K562 (cell line): ENCODE measurements around the gene PPARG. TPM values are rescaled to one million over a fixed set of nuclear protein-coding genes. Genes with fewer than 3 reads are reported as not detected.

Source experiments
- ATAC-seq: fragments of 200-7000 bp; cut with Tn5 transposase; 3 replicates; pipeline ENCODE4 v1.9.1; 2020; ENCODE audit warnings: moderate library complexity
- BruUV-seq: library from RNA; stranded (reverse); fragments of 400-500 nt; replicated peaks from 2 replicates; lab custom pipeline; 2021; lab: Mats Ljungman, UMichigan
- CTCF ChIA-PET: fragments of 300-600 bp; formaldehyde crosslinking; extraction: SDS; loops from one replicate; lab custom pipeline; 2021; ENCODE audit warnings: low intra/inter-chr PET ratio; lab: Yijun Ruan, JAX
- POLR2A ChIA-PET: fragments of 300-600, 350-650 bp; sonication (Branson Sonifier 250); formaldehyde crosslinking; extraction: SDS; loops from one replicate; lab custom pipeline; 2021; ENCODE audit warnings: antibody characterized with exemption, inconsistent platforms; lab: Yijun Ruan, JAX
- DNase-seq, 4 experiments: peaks; one replicate each; pipeline versions ENCODE4 v3.0.0 to v3.0.0-alpha.2; 2011 to 2018; ENCODE audit warnings: low spot score in 3 of 4, mixed read lengths in 3 of 4; ENCODE audit errors: extremely low read depth in 1 of 4
- FAIRE-seq: peaks from 2 replicates; lab custom pipeline; 2011; peaks lifted over from hg19 to GRCh38; lab: Jason Lieb, UNC
- H2AFZ ChIP-seq: 2 replicates; pipeline ENCODE4 v1.6.0; 2011; ENCODE audit warnings: low read depth, low read length, control low read depth, inconsistent platforms
- H3K27ac ChIP-seq: fragments of 200-600 bp; 3 replicates; pipeline ENCODE4 v1.8.0; 2011; ENCODE audit warnings: low read depth, mild to moderate bottlenecking, control low read depth, inconsistent platforms, low read length, moderate library complexity, mixed read lengths; ENCODE audit errors: extremely low read depth
- H3K27me3 ChIP-seq, 2 experiments: fragments of 300-600 bp in 1 of 2; 2 replicates in 1 of 2; 3 replicates in 1 of 2; pipeline versions ENCODE4 v1.6.0 to v1.8.0; 2011; ENCODE audit warnings: inconsistent platforms in 2 of 2, low read length in 2 of 2, mild to moderate bottlenecking in 1 of 2, mixed read lengths in 1 of 2, moderate library complexity in 1 of 2; ENCODE audit not compliant: control insufficient read depth in 2 of 2, insufficient read depth in 2 of 2
- H3K36me3 ChIP-seq: fragments of 300-600 bp; 3 replicates; pipeline ENCODE4 v1.8.0; 2011; ENCODE audit warnings: mild to moderate bottlenecking, low read length, inconsistent platforms; ENCODE audit not compliant: control insufficient read depth, insufficient read depth
- H3K4me1 ChIP-seq, 2 experiments: fragments of 200-600 bp in 1 of 2; replicated peaks in 1 of 2; 2 replicates in 1 of 2; 3 replicates in 1 of 2; pipeline versions ENCODE4 v1.5.1 to v1.8.0; 2011; ENCODE audit warnings: inconsistent platforms in 2 of 2, low read length in 2 of 2, mild to moderate bottlenecking in 1 of 2, mixed read lengths in 1 of 2, moderate library complexity in 1 of 2; ENCODE audit not compliant: control insufficient read depth in 2 of 2, insufficient read depth in 2 of 2
- H3K4me2 ChIP-seq: 2 replicates; pipeline ENCODE4 v1.6.1; 2011; ENCODE audit warnings: low read length, control low read depth, inconsistent platforms, mixed read lengths; ENCODE audit not compliant: insufficient read depth
- H3K4me3 ChIP-seq: fragments of 200-600 bp; sonication (generic), shearing (Covaris generic); 2 replicates; pipeline ENCODE4 v1.5.1; 2016; ENCODE audit warnings: control low read depth, inconsistent platforms
- H3K79me2 ChIP-seq: fragments of 200-600 bp; 3 replicates; pipeline ENCODE4 v1.8.0; 2011; ENCODE audit warnings: low read length, inconsistent platforms; ENCODE audit not compliant: control insufficient read depth, insufficient read depth
- H3K9ac ChIP-seq, 2 experiments: 2 replicates each; pipeline versions ENCODE4 v1.6.0 to v1.6.1; 2011; ENCODE audit warnings: low read depth in 2 of 2, low read length in 2 of 2, control low read depth in 1 of 2, inconsistent platforms in 1 of 2, mild to moderate bottlenecking in 1 of 2, mixed read lengths in 1 of 2; ENCODE audit not compliant: insufficient read depth in 1 of 2
- H3K9me1 ChIP-seq: one replicate; pipeline ENCODE4 v1.6.0; 2011; ENCODE audit warnings: inconsistent platforms, mild to moderate bottlenecking, low read length, moderate library complexity; ENCODE audit not compliant: control insufficient read depth, insufficient read depth
- H3K9me3 ChIP-seq: replicated peaks from 2 replicates; pipeline ENCODE4 v1.5.1; 2011; ENCODE audit warnings: low read depth, low read length, inconsistent platforms; ENCODE audit not compliant: control insufficient read depth, insufficient read depth
- H4K20me1 ChIP-seq: replicated peaks from 2 replicates; pipeline ENCODE4 v1.6.1; 2011; ENCODE audit warnings: low read length, inconsistent platforms, mixed read lengths; ENCODE audit not compliant: control insufficient read depth, insufficient read depth
- GATAD2A ChIP-seq: fragments of 450-650 bp; IDR thresholded peaks from 2 replicates; pipeline ENCODE4 v1.6.1; 2017
- HNRNPH1 ChIP-seq: fragments of 200-400 bp; formaldehyde crosslinking; optimal IDR thresholded peaks from 2 replicates; pipeline ENCODE3; 2017; ENCODE audit warnings: low read depth, mild to moderate bottlenecking, low read length, moderate library complexity
- ILF3 ChIP-seq: fragments of 450-650 bp; IDR thresholded peaks from 2 replicates; pipeline ENCODE4 v1.6.1; 2018; ENCODE audit warnings: antibody characterized with exemption, mild to moderate bottlenecking, moderate library complexity, borderline replicate concordance
- NCOA6 ChIP-seq: fragments of 450-650 bp; IDR thresholded peaks from 2 replicates; pipeline ENCODE4 v1.6.1; 2017; ENCODE audit warnings: mild to moderate bottlenecking
- ZC3H8 ChIP-seq: fragments of 450-650 bp; IDR thresholded peaks from 2 replicates; pipeline ENCODE4 v1.6.1; 2017
- ZNF347 ChIP-seq: fragments of 450-650 bp; formaldehyde crosslinking; IDR thresholded peaks from 2 replicates; pipeline ENCODE4 v1.4.0; 2020; ENCODE audit warnings: low read depth, mild to moderate bottlenecking, moderate library complexity
- ZNF586 ChIP-seq: fragments of 450-650 bp; formaldehyde crosslinking; conservative IDR thresholded peaks from 2 replicates; pipeline ENCODE4 v1.4.0; 2020; ENCODE audit warnings: mild to moderate bottlenecking, moderate library complexity
- in situ Hi-C: fragments of 300-500 bp; cut with MboI; formaldehyde crosslinking; loops from 4 replicates; pipeline ENCODE4 v1.15.0; 2018; ENCODE audit warnings: inconsistent platforms, mixed read lengths
- intact Hi-C: fragments of 100-400 bp; cut with micrococcal nuclease; formaldehyde crosslinking; loops from 2 replicates; pipeline ENCODE4 v1.14.2; 2022
- polyA plus RNA-seq, 8 experiments: library from polyadenylated mRNA; depleted of rRNA in 4 of 8; stranded (reverse) in 5 of 8; unstranded in 3 of 8; fragments of >200 nt; fragmentation: Nextera tagmentation in 2 of 8; fragmentation: Illumina TruSeq in 1 of 8; extraction: Ambion mirVana in 2 of 8; extraction: Trizol in 1 of 8; gene quantifications; 2 replicates each; pipeline versions ENCODE4 v1.2.1 to v1.2.3, GENCODE V29; 2011 to 2014; ENCODE audit warnings: inconsistent platforms in 1 of 8, missing spikeins in 1 of 8
- total RNA-seq, 7 experiments: library from RNA; depleted of rRNA in 6 of 7; stranded (reverse); fragments of >200 nt in 6 of 7; fragmentation: Illumina TruSeq in 2 of 7; extraction: Trizol in 2 of 7; gene quantifications; 2 replicates each; pipeline versions ENCODE4 v1.2.1 to v1.2.3, GENCODE V29; 2011 to 2021; ENCODE audit warnings: low replicate concordance in 1 of 7
- TF ChIP-seq, protein P1 (sequence below), 2 experiments: IDR thresholded peaks; 2 replicates each; pipeline ENCODE4 v1.6.1; 2012; ENCODE audit warnings: improper control_type of control experiment in 2 of 2, low read depth in 2 of 2, low read length in 2 of 2, borderline replicate concordance in 1 of 2

PPARG gene
- total and polyA plus RNA-seq, 9 of the 15 experiments (the other 6 are each of a cell fraction or from before 2014, with no cell fraction given): not detected

DNA sequence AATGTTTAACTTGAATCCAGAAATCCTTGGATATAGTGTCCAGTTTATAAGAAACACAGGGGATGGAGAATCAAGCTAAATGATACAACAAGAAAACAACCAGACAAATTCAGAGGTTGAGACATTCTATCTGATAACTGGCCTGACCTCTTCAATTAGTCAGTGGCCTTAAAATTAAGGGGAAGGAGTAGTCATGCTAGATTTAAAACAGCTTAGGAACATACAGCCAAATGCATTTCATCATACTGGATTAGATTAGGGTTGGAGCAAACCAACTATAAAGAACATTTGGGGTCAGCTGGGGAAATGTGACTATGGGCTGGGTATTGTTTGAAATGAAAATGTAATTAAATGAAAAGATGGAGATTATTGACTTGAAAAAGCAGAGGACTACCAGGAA is 53.3 kb downstream of the PPARG start:
- no peak overlapping the region for H3K27ac ChIP-seq
- no peaks in the 10 kb centered on the region for H3K9me3 ChIP-seq
- CTCF ChIA-PET: no interaction called here
- no peaks in the 10 kb centered on the region for H4K20me1 ChIP-seq
- in situ Hi-C loops (no loop called here), intact Hi-C loops (no loop called here)
- BruUV-seq: no TSS peak
- no peaks in the 10 kb centered on the region for H3K79me2 ChIP-seq
- H3K4me3 ChIP-seq: no peak overlapping the region
- no peaks in the 10 kb centered on the region for H3K36me3 ChIP-seq
- TF ChIP-seq HNRNPH1 (no peak), ZNF347 (CRISPR knock-in tag) (no peak), ZC3H8 (no peak), GATAD2A (no peak), ILF3 (no peak), ZNF586 (CRISPR knock-in tag) (no peak), NCOA6 (no peak)
- TF ChIP-seq, protein P1, sequence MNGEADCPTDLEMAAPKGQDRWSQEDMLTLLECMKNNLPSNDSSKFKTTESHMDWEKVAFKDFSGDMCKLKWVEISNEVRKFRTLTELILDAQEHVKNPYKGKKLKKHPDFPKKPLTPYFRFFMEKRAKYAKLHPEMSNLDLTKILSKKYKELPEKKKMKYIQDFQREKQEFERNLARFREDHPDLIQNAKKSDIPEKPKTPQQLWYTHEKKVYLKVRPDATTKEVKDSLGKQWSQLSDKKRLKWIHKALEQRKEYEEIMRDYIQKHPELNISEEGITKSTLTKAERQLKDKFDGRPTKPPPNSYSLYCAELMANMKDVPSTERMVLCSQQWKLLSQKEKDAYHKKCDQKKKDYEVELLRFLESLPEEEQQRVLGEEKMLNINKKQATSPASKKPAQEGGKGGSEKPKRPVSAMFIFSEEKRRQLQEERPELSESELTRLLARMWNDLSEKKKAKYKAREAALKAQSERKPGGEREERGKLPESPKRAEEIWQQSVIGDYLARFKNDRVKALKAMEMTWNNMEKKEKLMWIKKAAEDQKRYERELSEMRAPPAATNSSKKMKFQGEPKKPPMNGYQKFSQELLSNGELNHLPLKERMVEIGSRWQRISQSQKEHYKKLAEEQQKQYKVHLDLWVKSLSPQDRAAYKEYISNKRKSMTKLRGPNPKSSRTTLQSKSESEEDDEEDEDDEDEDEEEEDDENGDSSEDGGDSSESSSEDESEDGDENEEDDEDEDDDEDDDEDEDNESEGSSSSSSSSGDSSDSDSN (IDR thresholded peaks at IDR 0.05; ENCODE audit: borderline replicate concordance in 1 of 2, low read depth in 2 of 2, low read length in 2 of 2): no peak
- FAIRE-seq: no peak
- no peaks in the 10 kb centered on the region; a peak in 1 of 5 replicates for H3K27me3 ChIP-seq
- H2AFZ ChIP-seq: no peak overlapping the region
- no peaks in the 10 kb centered on the region for H3K4me1 ChIP-seq
- H3K9ac ChIP-seq: no peak overlapping the region
- DNase-seq: no peak
- POLR2A ChIA-PET: no interaction called here
- no peaks in the 10 kb centered on the region for H3K9me1 ChIP-seq
- ATAC-seq: no peak
- no peak overlapping the region for H3K4me2 ChIP-seq
